Hepatocyte (in vitro differentiated cells): ENCODE data around the gene HELB. TPM values are rescaled to one million over a fixed set of nuclear protein-coding genes. Genes with fewer than 3 reads are reported as not detected.

ENCODE experiments used
- DNase-seq: peaks from one replicate; pipeline ENCODE4 v3.0.0-alpha.2; 2016; ENCODE audit warnings: low spot score
- H2AFZ ChIP-seq: fragments of 200-600 bp; sonication (generic); 2 replicates; pipeline ENCODE4 v1.6.0; 2016; ENCODE audit warnings: antibody characterized with exemption, mild to moderate bottlenecking
- H3K27ac ChIP-seq: fragments of 200-600 bp; sonication (generic); 2 replicates; pipeline ENCODE4 v1.5.1; 2016; ENCODE audit warnings: mild to moderate bottlenecking
- H3K27me3 ChIP-seq: fragments of 200-600 bp; sonication (generic); 2 replicates; pipeline ENCODE4 v1.6.1; 2016
- H3K36me3 ChIP-seq: fragments of 200-600 bp; sonication (generic); replicated peaks from 2 replicates; pipeline ENCODE4 v1.5.1; 2016; ENCODE audit warnings: low read depth; ENCODE audit not compliant: insufficient read depth
- H3K4me1 ChIP-seq: fragments of 200-600 bp; sonication (generic); 2 replicates; pipeline ENCODE4 v1.5.1; 2016; ENCODE audit warnings: mild to moderate bottlenecking, moderate library complexity; ENCODE audit not compliant: insufficient read depth
- H3K4me2 ChIP-seq: fragments of 200-600 bp; sonication (generic); 2 replicates; pipeline ENCODE4 v1.6.0; 2016
- H3K4me3 ChIP-seq: fragments of 200-600 bp; sonication (generic); 2 replicates; pipeline ENCODE4 v1.5.1; 2016; ENCODE audit warnings: mild to moderate bottlenecking
- H3K79me2 ChIP-seq: fragments of 200-600 bp; sonication (generic); 2 replicates; pipeline ENCODE4 v1.6.0; 2017; ENCODE audit warnings: mild to moderate bottlenecking
- H3K9me2 ChIP-seq: fragments of 200-600 bp; sonication (generic); replicated peaks from 2 replicates; pipeline ENCODE4 v1.6.0; 2017; ENCODE audit warnings: mild to moderate bottlenecking; ENCODE audit not compliant: insufficient read depth
- H3K9me3 ChIP-seq: fragments of 200-600 bp; sonication (generic); 2 replicates; pipeline ENCODE4 v1.5.1; 2016; ENCODE audit warnings: low read depth, mild to moderate bottlenecking
- H4K20me1 ChIP-seq: fragments of 200-600 bp; sonication (generic); 2 replicates; pipeline ENCODE4 v1.6.0; 2016; ENCODE audit warnings: mild to moderate bottlenecking; ENCODE audit not compliant: insufficient read depth, poor library complexity, severe bottlenecking
- CTCF ChIP-seq: fragments of 200-600 bp; sonication (generic); IDR thresholded peaks from 2 replicates; pipeline ENCODE4 v1.5.1; 2016; ENCODE audit warnings: antibody characterized with exemption, mild to moderate bottlenecking; ENCODE audit not compliant: poor library complexity
- EZH2 ChIP-seq: fragments of 200-600 bp; sonication (generic); IDR thresholded peaks from 2 replicates; pipeline ENCODE4 v1.6.1; 2016; ENCODE audit warnings: antibody characterized with exemption, mild to moderate bottlenecking, borderline replicate concordance
- EZH2phosphoT487 ChIP-seq: fragments of 200-600 bp; sonication (generic); IDR thresholded peaks from one replicate; pipeline ENCODE4 v1.6.1; 2018; ENCODE audit warnings: antibody characterized with exemption, mild to moderate bottlenecking, low read depth, moderate library complexity; ENCODE audit not compliant: unreplicated experiment, severe bottlenecking
- WGBS: methylation state at CpG from one replicate; pipeline ENCODE4 v1.1.6; 2016; ENCODE audit warnings: low lambda C conversion rate; ENCODE audit errors: missing lambda C conversion rate; 5-methylcytosine and 5-hydroxymethylcytosine counted together
- polyA plus RNA-seq: library from polyadenylated mRNA; unstranded; fragments of >200 nt; fragmentation: Nextera tagmentation; extraction: Ambion mirVana; gene quantifications from 2 replicates; pipeline ENCODE4 v1.2.1, GENCODE V29; 2016
- total RNA-seq: library from RNA; depleted of rRNA; stranded (reverse); fragments of >200 nt; gene quantifications from 2 replicates; pipeline ENCODE4 v1.2.3, GENCODE V29; 2014

HELB gene
- total and polyA plus RNA-seq, 2 experiments from 2014 or later, result 1.5 to 4.6 TPM

- no peak overlapping the region for H2AFZ ChIP-seq
- no peaks in the 10 kb centered on the region for H3K9me3 ChIP-seq
- H3K4me2 ChIP-seq, result no peak overlapping the region
- H3K27me3 ChIP-seq, result no peaks in the 10 kb centered on the region
- no peaks in the 10 kb centered on the region for H3K4me1 ChIP-seq
- H3K4me3 ChIP-seq, result no peak overlapping the region
- no peak for TF ChIP-seq EZH2phosphoT487
- no peak for TF ChIP-seq EZH2
- TF ChIP-seq CTCF, result no peak
- no peaks in the 10 kb centered on the region for H3K79me2 ChIP-seq
- WGBS, result 97% methylated on average over 4 of the region's 4 CpGs
- H3K36me3 ChIP-seq, result no peaks in the 10 kb centered on the region
- no peaks in the 10 kb centered on the region for H3K9me2 ChIP-seq
- H3K27ac ChIP-seq, result no peak overlapping the region
- DNase-seq, result no peak
- no peaks in the 10 kb centered on the region for H4K20me1 ChIP-seq
Measured at GRCh38 chr12:66361703-66362102, 59.4 kb downstream of the HELB start.

- no peaks in the 10 kb centered on the region for H3K27me3 ChIP-seq
- no peaks in the 10 kb centered on the region for H3K9me3 ChIP-seq
- no peak overlapping the region for H3K4me3 ChIP-seq
- no peaks in the 10 kb centered on the region for H3K36me3 ChIP-seq
- no peak overlapping the region for H3K27ac ChIP-seq
- WGBS, result 77% methylated on average over 3 of the region's 3 CpGs
- no peaks in the 10 kb centered on the region for H3K9me2 ChIP-seq
- H3K4me2 ChIP-seq, result no peak overlapping the region
- no peaks in the 10 kb centered on the region for H3K4me1 ChIP-seq
- no peak overlapping the region for H2AFZ ChIP-seq
- no peak for TF ChIP-seq CTCF
- no peak for TF ChIP-seq EZH2
- TF ChIP-seq EZH2phosphoT487, result no peak
- H3K79me2 ChIP-seq, result no peaks in the 10 kb centered on the region
- no peak for DNase-seq
- H4K20me1 ChIP-seq, result no peaks in the 10 kb centered on the region
Measured at GRCh38 chr12:66365718-66366490, 63.6 kb downstream of the HELB start.

GRCh38 chr12:66367015-66367667 lies 64.8 kb downstream of the HELB start:
- H3K9me2 ChIP-seq, result no peaks in the 10 kb centered on the region
- TF ChIP-seq EZH2phosphoT487 (no peak), CTCF (no peak), EZH2 (no peak)
- H3K4me2 ChIP-seq, result no peak overlapping the region
- H3K4me1 ChIP-seq, result no peaks in the 10 kb centered on the region
- H2AFZ ChIP-seq, result no peak overlapping the region
- H3K36me3 ChIP-seq, result no peaks in the 10 kb centered on the region
- H3K4me3 ChIP-seq, result no peak overlapping the region
- no peaks in the 10 kb centered on the region for H4K20me1 ChIP-seq
- no peaks in the 10 kb centered on the region for H3K79me2 ChIP-seq
- 50% methylated on average over 3 of the region's 3 CpGs for WGBS
- no peaks in the 10 kb centered on the region for H3K9me3 ChIP-seq
- no peak overlapping the region for H3K27ac ChIP-seq
- no peak for DNase-seq
- no peaks in the 10 kb centered on the region for H3K27me3 ChIP-seq
